HepG2 (cell line): ENCODE measurements around the gene R3HDM4. TPM values are rescaled to one million over a fixed set of nuclear protein-coding genes. Genes with fewer than 3 reads are reported as not detected.
A peak's percentile ranks its signal among the peaks of the same experiment; 100 is the strongest.

Source experiments
- CREM ChIP-seq, 2 experiments: sonication (generic) in 1 of 2; formaldehyde crosslinking in 1 of 2; IDR thresholded peaks; 2 replicates each; pipeline versions ENCODE4 v1.4.0 to v1.6.1; 2016 to 2020; ENCODE audit warnings: antibody characterized with exemption in 1 of 2, mild to moderate bottlenecking in 1 of 2, missing genetic modification reagents in 1 of 2
- ERF ChIP-seq: IDR thresholded peaks from 2 replicates; pipeline ENCODE4 v1.6.1; 2018; ENCODE audit warnings: missing biosample characterization, missing genetic modification reagents
- HIVEP1 ChIP-seq: sonication (generic); formaldehyde crosslinking; IDR thresholded peaks from 2 replicates; pipeline ENCODE4 v1.4.0; 2020; ENCODE audit warnings: mild to moderate bottlenecking, missing genetic modification reagents
- HOXA9 ChIP-seq: sonication (generic); formaldehyde crosslinking; IDR thresholded peaks from 2 replicates; pipeline ENCODE4 v1.8.1; 2022; ENCODE audit warnings: missing genetic modification reagents, mild to moderate bottlenecking, moderate library complexity, borderline replicate concordance
- MTA1 ChIP-seq: sonication (generic); formaldehyde crosslinking; IDR thresholded peaks from 2 replicates; pipeline ENCODE4 v1.4.0; 2020; ENCODE audit warnings: missing genetic modification reagents, mild to moderate bottlenecking, borderline replicate concordance
- NPAS2 ChIP-seq: sonication (generic); formaldehyde crosslinking; IDR thresholded peaks from 2 replicates; pipeline ENCODE4 v1.8.0; 2022; ENCODE audit warnings: mild to moderate bottlenecking, missing genetic modification reagents, borderline replicate concordance
- NRL ChIP-seq: sonication (generic); formaldehyde crosslinking; IDR thresholded peaks from 2 replicates; pipeline ENCODE4 v1.5.0; 2020; ENCODE audit warnings: missing genetic modification reagents, mild to moderate bottlenecking, moderate library complexity, borderline replicate concordance
- ONECUT2 ChIP-seq: sonication (generic); formaldehyde crosslinking; IDR thresholded peaks from 2 replicates; pipeline ENCODE4 v1.4.0; 2020; ENCODE audit warnings: missing genetic modification reagents
- ZFP37 ChIP-seq: sonication (generic); formaldehyde crosslinking; IDR thresholded peaks from 2 replicates; pipeline ENCODE4 v1.4.0; 2020; ENCODE audit warnings: missing genetic modification reagents, borderline replicate concordance
- ZNF207 ChIP-seq: fragments of 450-650 bp; IDR thresholded peaks from 2 replicates; pipeline ENCODE4 v1.6.1; 2016; ENCODE audit warnings: antibody characterized with exemption, borderline replicate concordance
- ZNF232 ChIP-seq: sonication (generic); formaldehyde crosslinking; IDR thresholded peaks from 2 replicates; pipeline ENCODE4 v1.4.0; 2020; ENCODE audit warnings: missing genetic modification reagents, borderline replicate concordance
- ZNF333 ChIP-seq: sonication (generic); formaldehyde crosslinking; IDR thresholded peaks from 2 replicates; pipeline ENCODE4 v1.4.0; 2020; ENCODE audit warnings: mild to moderate bottlenecking, missing genetic modification reagents, borderline replicate concordance
- ZNF335 ChIP-seq: sonication (generic); formaldehyde crosslinking; IDR thresholded peaks from 2 replicates; pipeline ENCODE4 v1.4.0; 2020; ENCODE audit warnings: missing genetic modification reagents
- ZNF446 ChIP-seq: sonication (generic); formaldehyde crosslinking; IDR thresholded peaks from 2 replicates; pipeline ENCODE4 v1.5.0; 2020; ENCODE audit warnings: mild to moderate bottlenecking, missing genetic modification reagents
- ZNF557 ChIP-seq: sonication (generic); formaldehyde crosslinking; IDR thresholded peaks from 2 replicates; pipeline ENCODE4 v1.4.0; 2020; ENCODE audit warnings: missing genetic modification reagents
- ZNF660 ChIP-seq: sonication (generic); formaldehyde crosslinking; IDR thresholded peaks from 2 replicates; pipeline ENCODE4 v1.5.1; 2020; ENCODE audit warnings: mild to moderate bottlenecking, low read depth, missing genetic modification reagents, borderline replicate concordance
- ZNF672 ChIP-seq: sonication (generic); formaldehyde crosslinking; IDR thresholded peaks from 2 replicates; pipeline ENCODE4 v1.8.1; 2022; ENCODE audit warnings: missing genetic modification reagents
- polyA plus RNA-seq, 8 experiments: library from polyadenylated mRNA; depleted of rRNA in 3 of 8; stranded (reverse) in 7 of 8; unstranded in 1 of 8; fragments of >200 nt; fragmentation: Illumina TruSeq in 4 of 8; extraction: Trizol in 4 of 8; gene quantifications; 2 replicates each; pipeline versions ENCODE4 v1.2.1 to v1.2.3, GENCODE V29; 2011 to 2016; ENCODE audit warnings: low read depth in 4 of 8, missing spikeins in 1 of 8, mixed read lengths in 1 of 8; ENCODE audit not compliant: insufficient read depth in 1 of 8
- total RNA-seq, 5 experiments: library from RNA; depleted of rRNA; stranded (reverse); fragments of >200 nt; fragmentation: Illumina TruSeq; extraction: Trizol; gene quantifications; 2 replicates each; pipeline ENCODE4 v1.2.3, GENCODE V29; 2016; ENCODE audit warnings: low read depth in 1 of 5
- TF ChIP-seq, protein P1 (sequence below): sonication (generic); formaldehyde crosslinking; IDR thresholded peaks from 2 replicates; pipeline ENCODE4 v1.5.0; 2020; ENCODE audit warnings: mild to moderate bottlenecking, missing genetic modification reagents
- TF ChIP-seq, protein P2 (sequence below): sonication (generic); formaldehyde crosslinking; IDR thresholded peaks from 2 replicates; pipeline ENCODE4 v1.5.0; 2020; ENCODE audit warnings: mild to moderate bottlenecking, missing genetic modification reagents, borderline replicate concordance
- TF ChIP-seq, protein P3 (sequence below): sonication (generic); formaldehyde crosslinking; IDR thresholded peaks from 2 replicates; pipeline ENCODE4 v1.5.0; 2020; ENCODE audit warnings: missing genetic modification reagents, mild to moderate bottlenecking, borderline replicate concordance

The R3HDM4 gene
- total and polyA plus RNA-seq, 2 of the 13 experiments (the other 11 are each of a cell fraction or from before 2014, with no cell fraction given), result 26.2 to 26.9 TPM

DNA sequence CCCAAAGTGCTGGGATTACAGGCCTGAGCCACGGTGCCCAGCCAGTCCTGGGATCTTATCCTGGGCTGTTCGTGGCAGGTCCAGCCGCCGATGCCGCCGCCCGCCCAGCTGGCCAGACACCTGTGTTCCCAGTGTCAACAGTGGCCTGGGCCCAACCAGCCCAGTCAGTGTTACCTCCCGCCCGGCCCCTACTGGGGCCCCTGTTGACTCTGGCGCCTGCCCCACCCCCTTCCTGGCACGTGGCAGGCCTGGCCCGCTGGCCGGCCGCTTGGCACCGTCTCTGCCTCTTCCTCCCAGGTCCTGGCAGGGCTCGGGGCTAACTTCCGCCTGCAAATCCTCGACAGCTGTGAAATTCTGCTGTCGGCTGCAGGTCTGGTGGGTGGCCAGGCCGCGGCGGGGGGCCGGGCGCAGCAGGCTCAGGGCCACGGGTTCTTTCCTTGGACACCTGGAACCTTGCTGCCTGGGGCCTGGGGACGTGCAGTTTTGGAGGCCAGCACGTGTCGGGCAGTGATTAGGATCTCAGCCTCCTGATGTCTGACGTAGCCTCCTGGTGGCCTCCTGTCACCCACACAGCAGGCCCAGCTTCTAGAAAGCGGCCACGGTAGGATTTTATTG is 22.0 kb upstream of the R3HDM4 start (continued):
- peak; percentile 82; the same call in 1 of the 2 replicates for TF ChIP-seq NPAS2 (CRISPR knock-in tag)
- TF ChIP-seq MTA1, result peak; percentile 95
- TF ChIP-seq, protein P1, sequence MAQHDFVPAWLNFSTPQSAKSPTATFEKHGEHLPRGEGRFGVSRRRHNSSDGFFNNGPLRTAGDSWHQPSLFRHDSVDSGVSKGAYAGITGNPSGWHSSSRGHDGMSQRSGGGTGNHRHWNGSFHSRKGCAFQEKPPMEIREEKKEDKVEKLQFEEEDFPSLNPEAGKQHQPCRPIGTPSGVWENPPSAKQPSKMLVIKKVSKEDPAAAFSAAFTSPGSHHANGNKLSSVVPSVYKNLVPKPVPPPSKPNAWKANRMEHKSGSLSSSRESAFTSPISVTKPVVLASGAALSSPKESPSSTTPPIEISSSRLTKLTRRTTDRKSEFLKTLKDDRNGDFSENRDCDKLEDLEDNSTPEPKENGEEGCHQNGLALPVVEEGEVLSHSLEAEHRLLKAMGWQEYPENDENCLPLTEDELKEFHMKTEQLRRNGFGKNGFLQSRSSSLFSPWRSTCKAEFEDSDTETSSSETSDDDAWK (CRISPR knock-in tag), result no peak
- TF ChIP-seq ZNF557 (CRISPR knock-in tag), result 0 out of 2 replicates have a peak, but pooled peaks have one; percentile 66
- peak; percentile 87 for TF ChIP-seq ZFP37 (CRISPR knock-in tag)
- TF ChIP-seq ZNF333 (CRISPR knock-in tag), result peak; percentile 66; the same call in 1 of the 2 replicates
- TF ChIP-seq ZNF672, result no peak
- no peak for TF ChIP-seq ZNF446 (CRISPR knock-in tag)
- TF ChIP-seq ZNF660 (CRISPR knock-in tag), result no peak
- TF ChIP-seq ONECUT2 (CRISPR knock-in tag), result no peak
- TF ChIP-seq CREM (IDR thresholded peaks at IDR 0.05), result peak; percentile 41
- no peak for TF ChIP-seq CREM (CRISPR knock-in tag; IDR thresholded peaks at IDR 0.05)
- peak; percentile 99 for TF ChIP-seq ERF
- TF ChIP-seq, protein P2, sequence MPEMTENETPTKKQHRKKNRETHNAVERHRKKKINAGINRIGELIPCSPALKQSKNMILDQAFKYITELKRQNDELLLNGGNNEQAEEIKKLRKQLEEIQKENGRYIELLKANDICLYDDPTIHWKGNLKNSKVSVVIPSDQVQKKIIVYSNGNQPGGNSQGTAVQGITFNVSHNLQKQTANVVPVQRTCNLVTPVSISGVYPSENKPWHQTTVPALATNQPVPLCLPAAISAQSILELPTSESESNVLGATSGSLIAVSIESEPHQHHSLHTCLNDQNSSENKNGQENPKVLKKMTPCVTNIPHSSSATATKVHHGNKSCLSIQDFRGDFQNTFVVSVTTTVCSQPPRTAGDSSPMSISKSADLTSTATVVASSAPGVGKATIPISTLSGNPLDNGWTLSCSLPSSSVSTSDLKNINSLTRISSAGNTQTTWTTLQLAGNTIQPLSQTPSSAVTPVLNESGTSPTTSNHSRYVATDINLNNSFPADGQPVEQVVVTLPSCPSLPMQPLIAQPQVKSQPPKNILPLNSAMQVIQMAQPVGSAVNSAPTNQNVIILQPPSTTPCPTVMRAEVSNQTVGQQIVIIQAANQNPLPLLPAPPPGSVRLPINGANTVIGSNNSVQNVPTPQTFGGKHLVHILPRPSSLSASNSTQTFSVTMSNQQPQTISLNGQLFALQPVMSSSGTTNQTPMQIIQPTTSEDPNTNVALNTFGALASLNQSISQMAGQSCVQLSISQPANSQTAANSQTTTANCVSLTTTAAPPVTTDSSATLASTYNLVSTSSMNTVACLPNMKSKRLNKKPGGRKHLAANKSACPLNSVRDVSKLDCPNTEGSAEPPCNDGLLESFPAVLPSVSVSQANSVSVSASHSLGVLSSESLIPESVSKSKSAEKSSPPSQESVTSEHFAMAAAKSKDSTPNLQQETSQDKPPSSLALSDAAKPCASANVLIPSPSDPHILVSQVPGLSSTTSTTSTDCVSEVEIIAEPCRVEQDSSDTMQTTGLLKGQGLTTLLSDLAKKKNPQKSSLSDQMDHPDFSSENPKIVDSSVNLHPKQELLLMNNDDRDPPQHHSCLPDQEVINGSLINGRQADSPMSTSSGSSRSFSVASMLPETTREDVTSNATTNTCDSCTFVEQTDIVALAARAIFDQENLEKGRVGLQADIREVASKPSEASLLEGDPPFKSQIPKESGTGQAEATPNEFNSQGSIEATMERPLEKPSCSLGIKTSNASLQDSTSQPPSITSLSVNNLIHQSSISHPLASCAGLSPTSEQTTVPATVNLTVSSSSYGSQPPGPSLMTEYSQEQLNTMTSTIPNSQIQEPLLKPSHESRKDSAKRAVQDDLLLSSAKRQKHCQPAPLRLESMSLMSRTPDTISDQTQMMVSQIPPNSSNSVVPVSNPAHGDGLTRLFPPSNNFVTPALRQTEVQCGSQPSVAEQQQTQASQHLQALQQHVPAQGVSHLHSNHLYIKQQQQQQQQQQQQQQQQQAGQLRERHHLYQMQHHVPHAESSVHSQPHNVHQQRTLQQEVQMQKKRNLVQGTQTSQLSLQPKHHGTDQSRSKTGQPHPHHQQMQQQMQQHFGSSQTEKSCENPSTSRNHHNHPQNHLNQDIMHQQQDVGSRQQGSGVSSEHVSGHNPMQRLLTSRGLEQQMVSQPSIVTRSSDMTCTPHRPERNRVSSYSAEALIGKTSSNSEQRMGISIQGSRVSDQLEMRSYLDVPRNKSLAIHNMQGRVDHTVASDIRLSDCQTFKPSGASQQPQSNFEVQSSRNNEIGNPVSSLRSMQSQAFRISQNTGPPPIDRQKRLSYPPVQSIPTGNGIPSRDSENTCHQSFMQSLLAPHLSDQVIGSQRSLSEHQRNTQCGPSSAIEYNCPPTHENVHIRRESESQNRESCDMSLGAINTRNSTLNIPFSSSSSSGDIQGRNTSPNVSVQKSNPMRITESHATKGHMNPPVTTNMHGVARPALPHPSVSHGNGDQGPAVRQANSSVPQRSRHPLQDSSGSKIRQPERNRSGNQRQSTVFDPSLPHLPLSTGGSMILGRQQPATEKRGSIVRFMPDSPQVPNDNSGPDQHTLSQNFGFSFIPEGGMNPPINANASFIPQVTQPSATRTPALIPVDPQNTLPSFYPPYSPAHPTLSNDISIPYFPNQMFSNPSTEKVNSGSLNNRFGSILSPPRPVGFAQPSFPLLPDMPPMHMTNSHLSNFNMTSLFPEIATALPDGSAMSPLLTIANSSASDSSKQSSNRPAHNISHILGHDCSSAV (CRISPR knock-in tag), result no peak
- peak; percentile 82; the same call in 1 of the 2 replicates for TF ChIP-seq ZNF232
- TF ChIP-seq HOXA9, result no peak
- TF ChIP-seq, protein P3, sequence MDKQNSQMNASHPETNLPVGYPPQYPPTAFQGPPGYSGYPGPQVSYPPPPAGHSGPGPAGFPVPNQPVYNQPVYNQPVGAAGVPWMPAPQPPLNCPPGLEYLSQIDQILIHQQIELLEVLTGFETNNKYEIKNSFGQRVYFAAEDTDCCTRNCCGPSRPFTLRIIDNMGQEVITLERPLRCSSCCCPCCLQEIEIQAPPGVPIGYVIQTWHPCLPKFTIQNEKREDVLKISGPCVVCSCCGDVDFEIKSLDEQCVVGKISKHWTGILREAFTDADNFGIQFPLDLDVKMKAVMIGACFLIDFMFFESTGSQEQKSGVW (CRISPR knock-in tag), result peak; percentile 81; the same call in 1 of the 2 replicates
- peak; percentile 95 for TF ChIP-seq HIVEP1 (CRISPR knock-in tag)
- peak; percentile 93 for TF ChIP-seq ZNF335 (CRISPR knock-in tag)
- TF ChIP-seq ZNF207, result no peak
- TF ChIP-seq NRL (CRISPR knock-in tag), result peak; percentile 70
